HG03354 (cell line): ENCODE data around the gene CCDC148.
"Not testable (repeated sequence)": the region's sequence is repeated elsewhere in the genome, so short reads cannot be mapped to it uniquely, and the experiment has no call there.

Experiments used
- ATAC-seq: cut with Tn5 transposase; IDR thresholded peaks from one replicate; pipeline ENCODE4 v1.9.1; 2021; ENCODE audit warnings: mild to moderate bottlenecking; ENCODE audit not compliant: unreplicated experiment, poor library complexity, severe bottlenecking

Gene CCDC148

GRCh38 chr2:158457092-158457825 lies 706 bp upstream of the CCDC148 start:
- ATAC-seq: peak; percentile 47

GRCh38 chr2:158443606-158444005 lies 12.9 kb downstream of the CCDC148 start:
- no peak for ATAC-seq

- not testable (repeated sequence) for ATAC-seq
Observed at GRCh38 chr2:158439062-158439461, 17.5 kb downstream of the CCDC148 start.

- not testable (repeated sequence) for ATAC-seq
Observed at GRCh38 chr2:158433716-158434115, 22.8 kb downstream of the CCDC148 start.

- ATAC-seq: no peak
Observed at GRCh38 chr2:158432117-158432516, 24.4 kb downstream of the CCDC148 start.

- no peak for ATAC-seq
Observed at GRCh38 chr2:158414538-158414937, 42.0 kb downstream of the CCDC148 start.

- ATAC-seq: no peak
Observed at GRCh38 chr2:158413581-158413980, 43.0 kb downstream of the CCDC148 start.

- ATAC-seq: no peak
Observed at GRCh38 chr2:158412206-158412605, 44.3 kb downstream of the CCDC148 start.

GRCh38 chr2:158411748-158412147 lies 44.8 kb downstream of the CCDC148 start:
- ATAC-seq: no peak

- ATAC-seq: no peak
Observed at GRCh38 chr2:158410132-158410531, 46.4 kb downstream of the CCDC148 start.

GRCh38 chr2:158407031-158407430 lies 49.5 kb downstream of the CCDC148 start:
- no peak for ATAC-seq

GRCh38 chr2:158405341-158405740 lies 51.2 kb downstream of the CCDC148 start:
- no peak for ATAC-seq

- ATAC-seq: no peak
Observed at GRCh38 chr2:158403237-158403636, 53.3 kb downstream of the CCDC148 start.

GRCh38 chr2:158402665-158403064 lies 53.9 kb downstream of the CCDC148 start:
- no peak for ATAC-seq

- no peak for ATAC-seq
Observed at GRCh38 chr2:158395166-158395565, 61.4 kb downstream of the CCDC148 start.

GRCh38 chr2:158394453-158394852 lies 62.1 kb downstream of the CCDC148 start:
- ATAC-seq: no peak

- ATAC-seq: no peak
Observed at GRCh38 chr2:158393886-158394285, 62.7 kb downstream of the CCDC148 start.

- ATAC-seq: no peak
Observed at GRCh38 chr2:158392687-158393086, 63.9 kb downstream of the CCDC148 start.

GRCh38 chr2:158391876-158392275 lies 64.7 kb downstream of the CCDC148 start:
- no peak for ATAC-seq

- no peak for ATAC-seq
Observed at GRCh38 chr2:158391361-158391760, 65.2 kb downstream of the CCDC148 start.

GRCh38 chr2:158388159-158388558 lies 68.4 kb downstream of the CCDC148 start:
- no peak for ATAC-seq

- ATAC-seq: no peak
Observed at GRCh38 chr2:158385646-158386045, 70.9 kb downstream of the CCDC148 start.
